Loucy (cell line): Measurements from ENCODE around the gene CEP152.
A peak's percentile ranks its signal among the peaks of the same experiment; 100 is the strongest.

Experiments
- H2AFZ ChIP-seq: fragments of 200-600 bp; sonication (generic); 2 replicates; pipeline ENCODE4 v1.6.0; 2016; ENCODE audit warnings: antibody characterized with exemption, mild to moderate bottlenecking, low read length, moderate library complexity
- H3F3A ChIP-seq: fragments of 200-600 bp; 2 replicates; pipeline ENCODE4 v1.6.0; 2016; ENCODE audit warnings: antibody characterized with exemption, low read depth, mild to moderate bottlenecking
- H3K27me3 ChIP-seq: fragments of 200-600 bp; sonication (generic); 2 replicates; pipeline ENCODE4 v1.6.1; 2014; ENCODE audit warnings: low read length, mild to moderate bottlenecking; ENCODE audit not compliant: insufficient read depth, poor library complexity, severe bottlenecking
- H3K36me3 ChIP-seq: fragments of 200-600 bp; sonication (generic); 2 replicates; pipeline ENCODE4 v1.6.1; 2016; ENCODE audit warnings: low read length; ENCODE audit not compliant: insufficient read depth
- H3K4me1 ChIP-seq: fragments of 200-600 bp; sonication (generic); 2 replicates; pipeline ENCODE4 v1.5.1; 2014; ENCODE audit warnings: low read length, mild to moderate bottlenecking; ENCODE audit not compliant: insufficient read depth, poor library complexity, severe bottlenecking
- H3K4me2 ChIP-seq: fragments of 200-600 bp; sonication (generic); 2 replicates; pipeline ENCODE4 v1.6.0; 2014; ENCODE audit warnings: antibody characterized with exemption, low read length, low read depth, mild to moderate bottlenecking; ENCODE audit not compliant: poor library complexity, severe bottlenecking
- H3K4me3 ChIP-seq: fragments of 200-600 bp; sonication (generic); 2 replicates; pipeline ENCODE4 v1.5.1; 2014; ENCODE audit warnings: low read length, mild to moderate bottlenecking, mixed read lengths; ENCODE audit not compliant: poor library complexity, severe bottlenecking
- H3K79me2 ChIP-seq: fragments of 200-600 bp; sonication (generic); 2 replicates; pipeline ENCODE4 v1.6.1; 2014; ENCODE audit warnings: low read length; ENCODE audit not compliant: insufficient read depth
- H3K9ac ChIP-seq: fragments of 200-600 bp; sonication (generic); 2 replicates; pipeline ENCODE4 v1.6.0; 2014; ENCODE audit warnings: mild to moderate bottlenecking, low read depth, low read length, moderate library complexity; ENCODE audit not compliant: poor library complexity, severe bottlenecking
- H3K9me2 ChIP-seq: fragments of 200-600 bp; sonication (generic); replicated peaks from 2 replicates; pipeline ENCODE4 v1.6.1; 2016; ENCODE audit warnings: low read depth, low read length, mixed read lengths
- H3K9me3 ChIP-seq: fragments of 200-600 bp; sonication (generic); 2 replicates; pipeline ENCODE4 v1.6.1; 2014; ENCODE audit warnings: mild to moderate bottlenecking, antibody characterized with exemption, low read length, low read depth; ENCODE audit not compliant: insufficient read depth
- H4K20me1 ChIP-seq: fragments of 200-600 bp; sonication (generic); 2 replicates; pipeline ENCODE4 v1.6.0; 2014; ENCODE audit warnings: antibody characterized with exemption, low read length, mild to moderate bottlenecking; ENCODE audit not compliant: insufficient read depth, poor library complexity, severe bottlenecking
- EZH2phosphoT487 ChIP-seq: fragments of 200-600 bp; IDR thresholded peaks from 2 replicates; pipeline ENCODE4 v1.6.1; 2018; ENCODE audit warnings: antibody characterized with exemption, mild to moderate bottlenecking, moderate library complexity, borderline replicate concordance
- TF ChIP-seq, protein P1 (sequence below): fragments of 200-600 bp; sonication (generic); conservative IDR thresholded peaks from 2 replicates; pipeline ENCODE4 v1.5.1; 2014; ENCODE audit warnings: mild to moderate bottlenecking, antibody characterized with exemption, low read length

The CEP152 gene

DNA sequence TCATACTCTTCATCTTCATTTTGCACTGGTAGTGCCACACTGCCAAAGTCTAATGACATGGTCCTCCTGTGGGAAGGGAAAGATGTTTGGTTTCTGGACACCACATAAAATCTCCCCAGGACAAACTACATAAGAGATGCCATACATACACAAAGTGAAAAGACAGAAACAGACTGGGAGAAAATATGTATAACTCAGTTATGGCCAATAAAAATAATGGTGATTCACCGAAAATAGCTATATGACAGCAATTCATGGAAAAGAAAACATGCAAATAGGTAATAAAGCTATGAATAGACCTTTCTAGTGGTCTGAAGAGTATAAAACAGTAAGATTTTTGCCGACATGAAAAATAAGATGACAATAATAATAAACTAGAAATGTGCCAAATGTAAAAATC, 5.3 kb downstream of the CEP152 start:
- Histone ChIP-seq H3K4me3 (peak overlapping the region; percentile 54), H3K36me3 (no peaks in the 10 kb centered on the region), H2AFZ (no peak overlapping the region), H3K9ac (peak overlapping the region; percentile 34), H3K9me3 (no peaks in the 10 kb centered on the region), H3K4me1 (peaks cover 79% of the 10 kb centered on the region), H4K20me1 (peaks cover 29% of the 10 kb centered on the region), H3K27me3 (no peaks in the 10 kb centered on the region), H3K4me2 (peak overlapping the region; percentile 97), H3K79me2 (peaks cover 82% of the 10 kb centered on the region), H3K9me2 (no peaks in the 10 kb centered on the region), H3F3A (no peaks in the 10 kb centered on the region)
- TF ChIP-seq, protein P1, sequence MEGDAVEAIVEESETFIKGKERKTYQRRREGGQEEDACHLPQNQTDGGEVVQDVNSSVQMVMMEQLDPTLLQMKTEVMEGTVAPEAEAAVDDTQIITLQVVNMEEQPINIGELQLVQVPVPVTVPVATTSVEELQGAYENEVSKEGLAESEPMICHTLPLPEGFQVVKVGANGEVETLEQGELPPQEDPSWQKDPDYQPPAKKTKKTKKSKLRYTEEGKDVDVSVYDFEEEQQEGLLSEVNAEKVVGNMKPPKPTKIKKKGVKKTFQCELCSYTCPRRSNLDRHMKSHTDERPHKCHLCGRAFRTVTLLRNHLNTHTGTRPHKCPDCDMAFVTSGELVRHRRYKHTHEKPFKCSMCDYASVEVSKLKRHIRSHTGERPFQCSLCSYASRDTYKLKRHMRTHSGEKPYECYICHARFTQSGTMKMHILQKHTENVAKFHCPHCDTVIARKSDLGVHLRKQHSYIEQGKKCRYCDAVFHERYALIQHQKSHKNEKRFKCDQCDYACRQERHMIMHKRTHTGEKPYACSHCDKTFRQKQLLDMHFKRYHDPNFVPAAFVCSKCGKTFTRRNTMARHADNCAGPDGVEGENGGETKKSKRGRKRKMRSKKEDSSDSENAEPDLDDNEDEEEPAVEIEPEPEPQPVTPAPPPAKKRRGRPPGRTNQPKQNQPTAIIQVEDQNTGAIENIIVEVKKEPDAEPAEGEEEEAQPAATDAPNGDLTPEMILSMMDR, result no peak
- TF ChIP-seq EZH2phosphoT487, result no peak

DNA sequence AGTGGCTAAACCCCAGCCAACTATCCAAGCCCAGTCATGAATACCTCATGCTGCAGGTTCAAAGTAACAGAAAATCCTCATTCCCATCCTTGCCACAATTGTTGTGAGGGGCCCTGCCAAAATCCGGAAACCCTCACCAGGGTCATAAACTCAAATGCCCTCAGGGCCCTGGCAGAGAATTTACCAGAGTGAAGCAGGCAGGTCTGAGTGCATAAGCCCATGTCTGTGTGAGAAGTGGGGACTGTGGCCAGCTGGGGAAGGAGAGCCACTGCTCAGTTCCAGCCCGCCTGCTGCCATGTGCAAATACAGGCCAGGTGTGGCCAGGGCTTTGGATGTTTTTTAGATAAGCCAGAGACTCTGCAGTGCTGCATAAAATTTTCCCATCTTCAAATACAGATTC, 7.0 kb downstream of the CEP152 start:
- H3K79me2 ChIP-seq, result peaks cover 78% of the 10 kb centered on the region
- no peaks in the 10 kb centered on the region for H3K36me3 ChIP-seq
- no peaks in the 10 kb centered on the region for H3K27me3 ChIP-seq
- no peak for TF ChIP-seq EZH2phosphoT487
- TF ChIP-seq, protein P1, result no peak
- no peak overlapping the region for H3K9ac ChIP-seq
- peaks cover 18% of the 10 kb centered on the region for H4K20me1 ChIP-seq
- H3K4me2 ChIP-seq, result peak overlapping the region; percentile 97
- H3K4me3 ChIP-seq, result peak overlapping the region; percentile 5
- H3K4me1 ChIP-seq, result peaks cover 66% of the 10 kb centered on the region
- no peaks in the 10 kb centered on the region for H3K9me2 ChIP-seq
- no peak overlapping the region for H2AFZ ChIP-seq
- no peaks in the 10 kb centered on the region for H3F3A ChIP-seq
- no peaks in the 10 kb centered on the region for H3K9me3 ChIP-seq

DNA sequence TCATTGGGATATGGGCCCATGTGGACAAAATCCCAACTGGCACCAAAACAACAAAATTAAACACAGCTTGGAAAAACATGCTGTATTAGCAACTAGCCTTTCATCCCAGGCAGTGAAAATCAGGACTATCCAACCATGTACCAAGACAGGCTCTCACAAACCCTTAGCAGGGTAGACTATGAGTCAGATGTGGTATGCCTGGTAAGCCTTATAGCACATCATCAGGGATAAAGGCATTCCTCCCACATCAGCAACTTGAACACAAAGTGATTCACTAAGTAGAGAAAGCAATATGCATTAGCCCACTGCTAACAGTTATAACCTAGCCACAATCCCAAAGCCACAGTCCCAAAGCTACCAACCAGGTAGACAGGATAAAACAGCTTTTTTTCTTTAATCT, 8.0 kb downstream of the CEP152 start:
- Histone ChIP-seq H4K20me1 (peaks cover 15% of the 10 kb centered on the region), H3K27me3 (no peaks in the 10 kb centered on the region), H3K79me2 (peaks cover 77% of the 10 kb centered on the region), H3K4me1 (peaks cover 64% of the 10 kb centered on the region), H3F3A (no peaks in the 10 kb centered on the region), H3K9me3 (no peaks in the 10 kb centered on the region), H3K9me2 (no peaks in the 10 kb centered on the region), H3K36me3 (no peaks in the 10 kb centered on the region), H2AFZ (no peak overlapping the region), H3K4me2 (peak overlapping the region; percentile 22), H3K4me3 (no peak overlapping the region), H3K9ac (no peak overlapping the region)
- TF ChIP-seq, protein P1, result no peak
- no peak for TF ChIP-seq EZH2phosphoT487
